AG10803 (cell line): ENCODE data around the gene FCRL2.

Experiments used
- DNase-seq: peaks from one replicate; pipeline ENCODE4 v3.0.0; 2010; ENCODE audit warnings: low read depth
- H3K4me3 ChIP-seq: 2 replicates; pipeline ENCODE4 v1.5.1; 2011; ENCODE audit warnings: mild to moderate bottlenecking, low read length, control low read depth
- TF ChIP-seq, protein P1 (sequence below): conservative IDR thresholded peaks from 2 replicates; pipeline ENCODE4 v1.5.1; 2011; ENCODE audit warnings: mild to moderate bottlenecking, low read length, control low read depth, inconsistent platforms

FCRL2 gene, protein sequence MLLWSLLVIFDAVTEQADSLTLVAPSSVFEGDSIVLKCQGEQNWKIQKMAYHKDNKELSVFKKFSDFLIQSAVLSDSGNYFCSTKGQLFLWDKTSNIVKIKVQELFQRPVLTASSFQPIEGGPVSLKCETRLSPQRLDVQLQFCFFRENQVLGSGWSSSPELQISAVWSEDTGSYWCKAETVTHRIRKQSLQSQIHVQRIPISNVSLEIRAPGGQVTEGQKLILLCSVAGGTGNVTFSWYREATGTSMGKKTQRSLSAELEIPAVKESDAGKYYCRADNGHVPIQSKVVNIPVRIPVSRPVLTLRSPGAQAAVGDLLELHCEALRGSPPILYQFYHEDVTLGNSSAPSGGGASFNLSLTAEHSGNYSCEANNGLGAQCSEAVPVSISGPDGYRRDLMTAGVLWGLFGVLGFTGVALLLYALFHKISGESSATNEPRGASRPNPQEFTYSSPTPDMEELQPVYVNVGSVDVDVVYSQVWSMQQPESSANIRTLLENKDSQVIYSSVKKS

DNA sequence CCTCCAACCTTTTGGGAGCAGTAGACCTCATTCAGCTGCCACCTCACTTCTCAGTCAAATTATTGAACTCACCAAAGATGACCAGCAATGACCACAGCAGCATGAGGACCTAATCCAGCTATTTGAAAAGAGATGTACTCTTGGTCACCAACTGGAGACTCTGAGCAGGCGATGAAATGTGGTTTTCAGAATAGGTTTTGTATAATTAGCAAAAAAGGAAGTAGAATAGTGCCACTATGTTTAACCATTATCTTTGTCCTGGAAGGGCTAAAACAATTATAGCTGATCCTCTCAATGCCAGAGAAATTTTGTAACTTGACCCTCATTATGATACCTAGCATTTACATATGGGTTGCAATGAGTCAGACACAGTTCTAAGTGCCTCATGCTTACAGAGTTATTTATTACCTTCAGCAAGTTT lies at the start of gene FCRL2:
FCRL2 (minus strand) TSS at position 162 of the 421 bp plus-strand sequence; CDS start at position 103, 59 bp downstream.
- TF ChIP-seq, protein P1, sequence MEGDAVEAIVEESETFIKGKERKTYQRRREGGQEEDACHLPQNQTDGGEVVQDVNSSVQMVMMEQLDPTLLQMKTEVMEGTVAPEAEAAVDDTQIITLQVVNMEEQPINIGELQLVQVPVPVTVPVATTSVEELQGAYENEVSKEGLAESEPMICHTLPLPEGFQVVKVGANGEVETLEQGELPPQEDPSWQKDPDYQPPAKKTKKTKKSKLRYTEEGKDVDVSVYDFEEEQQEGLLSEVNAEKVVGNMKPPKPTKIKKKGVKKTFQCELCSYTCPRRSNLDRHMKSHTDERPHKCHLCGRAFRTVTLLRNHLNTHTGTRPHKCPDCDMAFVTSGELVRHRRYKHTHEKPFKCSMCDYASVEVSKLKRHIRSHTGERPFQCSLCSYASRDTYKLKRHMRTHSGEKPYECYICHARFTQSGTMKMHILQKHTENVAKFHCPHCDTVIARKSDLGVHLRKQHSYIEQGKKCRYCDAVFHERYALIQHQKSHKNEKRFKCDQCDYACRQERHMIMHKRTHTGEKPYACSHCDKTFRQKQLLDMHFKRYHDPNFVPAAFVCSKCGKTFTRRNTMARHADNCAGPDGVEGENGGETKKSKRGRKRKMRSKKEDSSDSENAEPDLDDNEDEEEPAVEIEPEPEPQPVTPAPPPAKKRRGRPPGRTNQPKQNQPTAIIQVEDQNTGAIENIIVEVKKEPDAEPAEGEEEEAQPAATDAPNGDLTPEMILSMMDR: no peak
- DNase-seq: no peak
- H3K4me3 ChIP-seq: no peak within 1 kb of the TSS

DNA sequence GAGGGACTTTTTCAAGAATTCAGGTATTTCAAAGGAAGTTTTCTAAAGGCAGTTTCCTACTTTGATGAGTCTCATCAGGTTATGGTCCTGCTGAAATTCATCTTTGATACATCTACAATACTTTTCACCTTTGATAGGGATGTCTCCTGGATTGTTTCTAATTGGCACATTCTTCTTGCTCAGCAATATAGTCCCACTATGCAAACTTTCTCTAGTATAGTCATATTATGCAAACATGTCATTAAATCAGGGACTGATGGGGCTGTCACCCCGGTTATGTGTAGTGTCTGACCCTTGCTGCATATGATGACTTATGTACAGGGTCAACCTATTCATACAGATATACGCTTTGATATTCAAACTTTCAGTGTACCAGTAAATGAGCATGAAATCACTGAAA lies 43.4 kb upstream of the FCRL2 start:
- DNase-seq: no peak
- H3K4me3 ChIP-seq: no peak overlapping the region
- TF ChIP-seq, protein P1: no peak

DNA sequence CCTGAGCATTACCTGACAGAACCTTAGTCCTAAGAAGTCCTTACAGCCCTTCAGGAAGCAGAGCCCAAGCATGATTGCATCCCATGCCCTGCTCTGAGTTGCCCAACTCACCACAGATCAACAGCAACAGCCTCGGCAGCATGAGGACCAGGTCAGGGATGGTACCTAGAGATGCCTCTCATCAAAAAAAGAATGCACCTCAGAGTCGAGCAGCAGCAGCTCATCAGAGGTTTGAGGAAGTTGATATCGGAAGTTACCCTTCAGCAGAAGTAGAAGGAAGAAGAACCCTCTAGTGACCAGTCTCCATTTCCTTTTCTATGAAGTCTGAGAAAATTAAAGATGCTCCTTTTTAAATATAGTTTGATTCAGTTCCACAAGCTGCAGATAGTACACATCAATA lies 43.0 kb upstream of the FCRL2 start, which contains the start of gene FCRL1:
FCRL1 (minus strand) TSS at position 225 of the 400 bp plus-strand sequence; CDS start at position 142, 83 bp downstream.
- no peak for DNase-seq
- TF ChIP-seq, protein P1: no peak
- H3K4me3 ChIP-seq: no peak within 1 kb of the TSS

DNA sequence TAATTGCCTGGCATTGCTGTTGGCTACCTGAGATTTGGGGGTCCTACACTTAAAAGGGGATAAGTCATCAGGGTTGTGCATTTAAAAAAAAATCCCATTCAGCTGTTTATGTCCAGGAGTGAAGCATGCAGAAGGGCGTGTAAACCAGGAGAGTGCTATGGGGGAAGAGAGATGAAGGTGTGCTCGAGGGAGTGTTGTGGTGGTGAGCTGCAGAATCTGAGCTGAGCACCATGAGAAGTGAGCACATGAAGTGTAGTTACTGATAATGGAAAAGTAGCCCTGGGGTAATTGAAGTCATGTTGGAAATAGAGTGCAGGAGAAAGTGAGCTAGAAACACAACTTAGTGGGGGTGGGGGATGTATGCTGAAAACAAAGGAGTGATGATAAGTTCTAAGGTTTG lies 42.3 kb upstream of the FCRL2 start:
- no peak overlapping the region for H3K4me3 ChIP-seq
- no peak for DNase-seq
- TF ChIP-seq, protein P1: no peak

DNA sequence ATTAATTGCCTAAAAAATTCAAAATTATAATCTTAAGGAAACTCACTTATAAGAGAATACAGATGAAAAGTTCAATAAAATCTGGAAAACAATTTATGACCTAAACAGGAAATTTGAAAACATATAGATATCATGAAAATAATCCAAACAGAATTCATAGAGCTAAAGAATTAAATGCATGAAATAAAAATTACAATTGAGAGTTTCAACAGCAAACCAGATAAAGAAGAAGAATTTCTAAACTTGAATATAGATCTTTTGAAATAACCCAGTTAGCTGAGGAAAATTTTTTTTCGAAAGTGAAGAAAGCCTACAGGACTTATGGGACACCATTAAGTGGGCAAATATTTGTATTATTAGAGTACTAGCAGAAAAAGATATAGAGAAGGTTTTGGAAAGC lies 36.3 kb upstream of the FCRL2 start:
- no peak for DNase-seq
- no peak overlapping the region for H3K4me3 ChIP-seq
- TF ChIP-seq, protein P1: no peak

DNA sequence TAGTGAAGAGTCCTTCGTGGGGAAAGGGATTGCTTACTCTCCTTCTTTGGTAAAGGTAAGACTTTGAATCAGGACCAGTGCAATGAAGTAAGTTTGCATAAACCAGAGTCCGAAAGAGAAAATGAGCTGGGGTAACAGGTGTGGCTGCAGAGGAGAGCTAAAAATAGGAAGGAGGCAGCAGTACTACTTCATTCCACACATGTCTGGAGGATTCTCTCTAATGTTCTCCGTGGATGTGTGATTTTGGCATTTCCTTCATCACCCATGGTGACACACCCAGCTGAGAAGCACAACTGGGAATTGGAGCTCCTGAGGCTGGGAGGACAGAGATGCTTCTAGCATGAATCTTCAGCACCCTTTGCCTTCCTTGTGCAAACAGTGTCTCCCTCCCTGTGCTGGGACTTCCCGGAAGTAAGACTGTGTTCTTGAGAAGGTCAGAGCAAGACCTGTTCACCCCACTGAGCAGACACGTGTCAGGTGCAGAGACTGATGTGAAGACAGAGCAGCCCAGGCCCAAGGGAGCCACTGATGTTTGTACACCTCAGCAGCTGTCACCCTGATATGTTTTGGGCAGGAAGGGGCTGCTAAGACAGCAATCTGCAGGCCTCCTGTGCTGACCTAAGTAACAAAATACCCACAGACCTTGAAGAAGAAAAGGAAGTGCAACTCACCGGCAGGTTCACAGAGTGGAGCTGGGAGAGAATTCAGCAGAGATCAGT lies 29.7 kb upstream of the FCRL2 start:
- TF ChIP-seq, protein P1: no peak
- no peak for DNase-seq
- H3K4me3 ChIP-seq: no peak overlapping the region

DNA sequence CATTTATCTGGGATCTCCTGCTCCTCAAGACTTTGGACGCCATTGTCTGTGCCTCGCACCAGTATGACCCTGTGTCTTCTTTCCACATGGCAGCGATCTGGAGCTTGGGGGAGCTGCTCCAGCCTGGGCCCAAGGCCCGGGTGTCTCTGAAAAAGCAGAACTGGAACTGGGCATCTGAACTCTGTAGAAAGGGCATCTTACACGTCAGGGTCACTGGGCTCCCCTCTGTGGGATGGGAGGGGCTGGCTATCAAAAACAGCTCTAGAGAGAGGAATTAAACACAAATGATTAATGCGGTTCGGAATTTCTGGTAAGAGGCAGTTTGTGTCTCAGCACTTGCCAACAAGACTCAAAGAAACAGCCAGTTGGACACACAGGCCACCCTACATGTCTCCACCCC lies 26.9 kb upstream of the FCRL2 start:
- no peak for DNase-seq
- TF ChIP-seq, protein P1: no peak
- H3K4me3 ChIP-seq: no peak overlapping the region
